RPMI8226 (cell line): ENCODE measurements around the gene FKBP1A.
"Not testable (repeated sequence)": the region's sequence is repeated elsewhere in the genome, so short reads cannot be mapped to it uniquely, and the experiment has no call there.

Experiments used
- DNase-seq: peaks from one replicate; pipeline ENCODE4 v3.0.0-alpha.2; 2015

FKBP1A gene

GRCh38 chr20:1362484-1362883 is 30.4 kb downstream of the FKBP1A start:
- no peak for DNase-seq

- no peak for DNase-seq
Observed at GRCh38 chr20:1360094-1360846, 32.6 kb downstream of the FKBP1A start.

- DNase-seq, result no peak
Observed at GRCh38 chr20:1357921-1358671, 34.8 kb downstream of the FKBP1A start.

GRCh38 chr20:1353956-1354355 is 38.9 kb downstream of the FKBP1A start:
- DNase-seq, result no peak

- no peak for DNase-seq
Observed at GRCh38 chr20:1346315-1346969, 46.4 kb downstream of the FKBP1A start.

GRCh38 chr20:1345756-1346093 is 47.1 kb downstream of the FKBP1A start:
- DNase-seq, result no peak

- DNase-seq, result no peak
Observed at GRCh38 chr20:1345030-1345755, 47.7 kb downstream of the FKBP1A start.

- not testable (repeated sequence) for DNase-seq
Observed at GRCh38 chr20:1343446-1344124, 49.3 kb downstream of the FKBP1A start.

GRCh38 chr20:1341561-1342265 is 51.1 kb downstream of the FKBP1A start:
- no peak for DNase-seq

- DNase-seq, result no peak
Observed at GRCh38 chr20:1338801-1339200, 54.1 kb downstream of the FKBP1A start.

- no peak for DNase-seq
Observed at GRCh38 chr20:1338096-1338495, 54.8 kb downstream of the FKBP1A start.

GRCh38 chr20:1337441-1337840 is 55.4 kb downstream of the FKBP1A start:
- DNase-seq, result no peak

- no peak for DNase-seq
Observed at GRCh38 chr20:1336699-1337367, 56.0 kb downstream of the FKBP1A start.

- DNase-seq, result no peak
Observed at GRCh38 chr20:1335961-1336698, 56.7 kb downstream of the FKBP1A start.

- no peak for DNase-seq
Observed at GRCh38 chr20:1334761-1335160, 58.1 kb downstream of the FKBP1A start.

GRCh38 chr20:1334370-1334731 is 58.5 kb downstream of the FKBP1A start:
- DNase-seq, result no peak

GRCh38 chr20:1333462-1334369 is 59.1 kb downstream of the FKBP1A start:
- DNase-seq, result no peak

GRCh38 chr20:1332749-1333300 is 60.0 kb downstream of the FKBP1A start:
- no peak for DNase-seq

- DNase-seq, result no peak
Observed at GRCh38 chr20:1331801-1332453, 60.9 kb downstream of the FKBP1A start.
